Measurements from ENCODE around the gene TDRD9. TPM values are rescaled to one million over a fixed set of nuclear protein-coding genes. Genes with fewer than 3 reads are reported as not detected.

The TDRD9 gene
- total and polyA plus RNA-seq, 2 experiments from 2014 or later, result 0.73 to 1.3 TPM

DNA sequence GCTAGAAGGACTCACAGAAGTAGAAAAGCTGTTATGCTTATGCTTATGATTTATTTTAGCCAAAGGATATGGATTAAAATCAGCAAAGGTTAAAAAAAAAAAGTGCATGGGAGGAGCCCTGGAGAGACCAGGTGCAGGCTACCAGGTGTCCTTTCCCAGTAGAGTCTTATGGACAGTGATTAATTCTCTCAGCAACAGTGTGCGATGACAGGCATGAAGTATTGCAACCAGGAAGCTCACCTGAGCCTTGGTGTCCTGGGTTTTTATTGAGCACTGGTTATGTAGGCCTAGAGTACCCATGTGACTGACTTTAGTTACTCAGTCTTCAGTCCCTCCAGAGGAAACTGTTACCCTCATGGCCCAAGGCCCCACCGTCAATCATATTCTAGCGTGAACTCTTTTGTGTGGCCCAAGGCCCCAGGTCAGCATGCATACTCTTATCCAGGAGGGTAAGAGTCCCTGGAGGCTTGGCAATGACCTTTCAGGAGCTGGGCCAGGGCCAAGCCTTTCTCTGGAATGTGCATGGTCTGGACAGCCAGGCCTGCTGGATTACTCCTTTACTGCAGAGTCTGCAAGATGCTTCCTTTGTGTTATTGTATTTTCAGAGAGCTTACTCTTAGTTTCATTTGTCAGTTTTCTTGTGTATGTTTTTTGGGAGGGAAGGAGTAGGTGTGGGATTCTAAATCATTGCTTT, 83.7 kb downstream of the TDRD9 start:
- Histone ChIP-seq H3K4me1 (ENCODE audit: insufficient read depth) (no peaks in the 10 kb centered on the region), H3K9me3 (ENCODE audit: low read depth) (no peaks in the 10 kb centered on the region), H3K4me2 (no peak overlapping the region), H3K79me2 (no peaks in the 10 kb centered on the region), H3K27me3 (no peaks in the 10 kb centered on the region), H3K36me3 (replicated peaks; ENCODE audit: insufficient read depth, low read depth) (no peaks in the 10 kb centered on the region), H3K27ac (no peak overlapping the region), H4K20me1 (ENCODE audit: insufficient read depth, poor library complexity, severe bottlenecking) (no peaks in the 10 kb centered on the region), H3K9me2 (replicated peaks; ENCODE audit: insufficient read depth) (no peaks in the 10 kb centered on the region), H3K4me3 (no peak overlapping the region), H2AFZ (no peak overlapping the region)
- DNase-seq (ENCODE audit: low spot score), result no peak
- TF ChIP-seq EZH2 (IDR thresholded peaks at IDR 0.05; ENCODE audit: borderline replicate concordance), result no peak
- no peak for TF ChIP-seq EZH2phosphoT487 (IDR thresholded peaks at IDR 0.05; ENCODE audit: low read depth, severe bottlenecking, unreplicated experiment)
- no peak for TF ChIP-seq CTCF (IDR thresholded peaks at IDR 0.05; ENCODE audit: poor library complexity)
- WGBS (ENCODE audit: low lambda C conversion rate, missing lambda C conversion rate), result 90% methylated on average over 3 of the region's 3 CpGs

DNA sequence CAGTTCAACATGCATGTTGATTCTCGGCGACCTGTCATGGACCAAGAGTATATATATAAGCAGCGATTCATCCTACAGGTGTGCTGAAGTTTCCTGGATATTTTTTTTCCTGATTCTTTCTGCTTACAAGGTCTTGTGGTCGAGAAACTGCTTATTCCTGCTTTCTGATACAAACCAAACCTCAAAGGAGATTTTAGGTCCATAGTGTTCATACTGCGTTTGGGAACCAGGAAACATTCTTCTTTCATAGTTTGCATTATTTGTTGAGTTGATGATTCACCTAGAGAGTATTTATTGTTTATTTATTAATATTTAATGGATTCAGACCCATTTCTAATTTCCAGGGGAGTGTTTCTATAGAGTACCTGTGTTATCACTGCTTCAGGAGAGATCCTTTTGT, 86.5 kb downstream of the TDRD9 start:
- 92% methylated on average over 5 of the region's 5 CpGs for WGBS (ENCODE audit: low lambda C conversion rate, missing lambda C conversion rate)
- H3K9me2 ChIP-seq (replicated peaks; ENCODE audit: insufficient read depth), result no peaks in the 10 kb centered on the region
- H3K4me1 ChIP-seq (ENCODE audit: insufficient read depth), result no peaks in the 10 kb centered on the region
- TF ChIP-seq CTCF (IDR thresholded peaks at IDR 0.05; ENCODE audit: poor library complexity) (no peak), EZH2 (IDR thresholded peaks at IDR 0.05; ENCODE audit: borderline replicate concordance) (no peak), EZH2phosphoT487 (IDR thresholded peaks at IDR 0.05; ENCODE audit: low read depth, severe bottlenecking, unreplicated experiment) (no peak)
- H3K36me3 ChIP-seq (replicated peaks; ENCODE audit: insufficient read depth, low read depth), result no peaks in the 10 kb centered on the region
- H2AFZ ChIP-seq, result no peak overlapping the region
- H3K4me2 ChIP-seq, result no peak overlapping the region
- DNase-seq (ENCODE audit: low spot score), result no peak
- no peaks in the 10 kb centered on the region for H3K9me3 ChIP-seq (ENCODE audit: low read depth)
- no peaks in the 10 kb centered on the region for H4K20me1 ChIP-seq (ENCODE audit: insufficient read depth, poor library complexity, severe bottlenecking)
- no peaks in the 10 kb centered on the region for H3K79me2 ChIP-seq
- no peaks in the 10 kb centered on the region for H3K27me3 ChIP-seq
- no peak overlapping the region for H3K4me3 ChIP-seq
- no peak overlapping the region for H3K27ac ChIP-seq

DNA sequence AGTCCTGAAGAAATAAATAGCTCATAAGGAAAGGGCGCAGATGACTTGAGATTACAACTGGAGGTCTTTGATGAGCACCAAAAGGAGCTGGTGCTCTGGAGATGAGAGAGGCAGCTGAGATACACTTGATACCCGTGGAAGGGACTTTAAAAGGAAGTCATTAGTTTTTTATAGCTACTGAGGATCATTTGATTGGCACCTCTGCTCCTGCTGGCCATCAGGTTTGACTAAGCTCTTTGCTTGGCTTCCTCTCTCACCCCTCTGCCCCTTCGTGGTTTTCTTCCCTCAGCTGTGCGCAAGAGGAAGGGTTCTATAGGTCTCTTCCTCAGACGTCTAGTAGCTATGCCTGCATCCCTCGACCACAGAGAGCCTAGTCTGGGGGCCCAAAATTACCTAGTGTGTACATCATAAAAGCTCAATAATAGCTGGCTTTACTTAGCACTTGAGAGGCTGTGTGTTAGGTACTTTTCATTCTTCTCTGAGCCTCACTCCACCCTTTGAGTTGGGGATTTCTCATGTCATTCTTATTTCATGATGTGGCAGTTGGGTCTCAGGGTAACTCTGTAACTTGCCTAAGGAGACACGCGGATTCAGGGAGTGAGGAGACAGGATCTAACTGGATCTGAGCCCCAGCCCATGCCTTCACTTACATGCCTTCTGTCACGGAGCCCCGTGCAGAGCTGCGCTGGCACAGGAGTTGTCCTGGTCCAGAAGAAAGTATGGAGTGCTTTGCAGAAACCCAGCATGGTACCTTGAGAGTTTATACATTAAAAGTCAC, 88.8 kb downstream of the TDRD9 start:
- Histone ChIP-seq H3K4me1 (ENCODE audit: insufficient read depth) (no peaks in the 10 kb centered on the region), H4K20me1 (ENCODE audit: insufficient read depth, poor library complexity, severe bottlenecking) (no peaks in the 10 kb centered on the region), H3K4me3 (no peak overlapping the region), H3K27me3 (no peaks in the 10 kb centered on the region), H3K9me2 (replicated peaks; ENCODE audit: insufficient read depth) (no peaks in the 10 kb centered on the region), H3K4me2 (no peak overlapping the region), H3K79me2 (no peaks in the 10 kb centered on the region), H3K36me3 (replicated peaks; ENCODE audit: insufficient read depth, low read depth) (no peaks in the 10 kb centered on the region), H2AFZ (no peak overlapping the region), H3K27ac (no peak overlapping the region), H3K9me3 (ENCODE audit: low read depth) (no peaks in the 10 kb centered on the region)
- TF ChIP-seq CTCF (IDR thresholded peaks at IDR 0.05; ENCODE audit: poor library complexity) (no peak), EZH2 (IDR thresholded peaks at IDR 0.05; ENCODE audit: borderline replicate concordance) (no peak), EZH2phosphoT487 (IDR thresholded peaks at IDR 0.05; ENCODE audit: low read depth, severe bottlenecking, unreplicated experiment) (no peak)
- WGBS (ENCODE audit: low lambda C conversion rate, missing lambda C conversion rate), result 76% methylated on average over 11 of the region's 11 CpGs
- DNase-seq (ENCODE audit: low spot score), result no peak

Measured in hepatocyte (in vitro differentiated cells).